DND-41 (cell line): Measurements from ENCODE around the gene IGLL5.
A peak's percentile ranks its signal among the peaks of the same experiment; 100 is the strongest.
"Not testable (repeated sequence)": the region's sequence is repeated elsewhere in the genome, so short reads cannot be mapped to it uniquely, and the experiment has no call there.

Experiments used
- ATAC-seq: fragments of 200-7000 bp; cut with Tn5 transposase; 3 replicates; pipeline ENCODE4 v1.9.1; 2021; ENCODE audit warnings: low read depth; ENCODE audit not compliant: insufficient read depth
- DNase-seq: peaks from one replicate; pipeline ENCODE4 v3.0.0-alpha.2; 2020
- H2AFZ ChIP-seq: 2 replicates; pipeline ENCODE4 v1.6.0; 2012; ENCODE audit warnings: low read depth, low read length
- H3K27ac ChIP-seq: 2 replicates; pipeline ENCODE4 v1.5.1; 2012; ENCODE audit warnings: low read length, inconsistent platforms
- H3K27me3 ChIP-seq: fragments of 200-600 bp; sonication (generic); 2 replicates; pipeline ENCODE4 v1.6.0; 2012; ENCODE audit warnings: low read length, mild to moderate bottlenecking, inconsistent platforms; ENCODE audit not compliant: insufficient read depth, poor library complexity
- H3K36me3 ChIP-seq: 2 replicates; pipeline ENCODE4 v1.5.1; 2012; ENCODE audit warnings: low read length, inconsistent platforms; ENCODE audit not compliant: insufficient read depth
- H3K4me1 ChIP-seq: 2 replicates; pipeline ENCODE4 v1.5.1; 2012; ENCODE audit warnings: mild to moderate bottlenecking, low read length; ENCODE audit not compliant: insufficient read depth
- H3K4me2 ChIP-seq: 2 replicates; pipeline ENCODE4 v1.6.0; 2012; ENCODE audit warnings: mild to moderate bottlenecking, moderate library complexity, low read length, inconsistent platforms; ENCODE audit not compliant: insufficient read depth
- H3K4me3 ChIP-seq, 2 experiments: fragments of 200-600 bp in 1 of 2; shearing (Covaris generic) in 1 of 2; 2 replicates each; pipeline ENCODE4 v1.5.1; 2012 to 2016; ENCODE audit warnings: inconsistent platforms in 2 of 2, low read length in 2 of 2, mild to moderate bottlenecking in 2 of 2, low read depth in 1 of 2, moderate library complexity in 1 of 2
- H3K79me2 ChIP-seq: 2 replicates; pipeline ENCODE4 v1.6.0; 2012; ENCODE audit warnings: low read length, inconsistent platforms; ENCODE audit not compliant: insufficient read depth
- H3K9ac ChIP-seq: 2 replicates; pipeline ENCODE4 v1.6.0; 2012; ENCODE audit warnings: low read depth, mild to moderate bottlenecking, inconsistent platforms, low read length, moderate library complexity
- H3K9me3 ChIP-seq: 2 replicates; pipeline ENCODE4 v1.5.1; 2012; ENCODE audit warnings: low read length, moderate library complexity, mild to moderate bottlenecking, inconsistent platforms; ENCODE audit not compliant: insufficient read depth, severe bottlenecking
- H4K20me1 ChIP-seq: 2 replicates; pipeline ENCODE4 v1.6.0; 2012; ENCODE audit warnings: low read length; ENCODE audit not compliant: insufficient read depth
- EZH2 ChIP-seq: IDR thresholded peaks from 3 replicates; pipeline ENCODE4 v1.6.1; 2012; ENCODE audit warnings: borderline replicate concordance, low read depth, mild to moderate bottlenecking, moderate library complexity, low read length, inconsistent platforms; ENCODE audit not compliant: severe bottlenecking
- TF ChIP-seq, protein P1 (sequence below): IDR thresholded peaks from 2 replicates; pipeline ENCODE4 v1.5.1; 2012; ENCODE audit warnings: borderline replicate concordance, low read length, moderate library complexity, mild to moderate bottlenecking; ENCODE audit not compliant: poor library complexity, severe bottlenecking; ENCODE audit errors: extremely low read depth

Gene IGLL5

GRCh38 chr22:22895776-22896445, 8.3 kb downstream of the IGLL5 start:
- no peak overlapping the region for H3K4me2 ChIP-seq
- DNase-seq (peak; percentile 3), ATAC-seq (no peak)
- H3K27ac ChIP-seq, result peak overlapping the region; percentile 87; the same call in 1 of the 2 replicates
- H3K9me3 ChIP-seq, result no peaks in the 10 kb centered on the region
- TF ChIP-seq EZH2, result no peak
- TF ChIP-seq, protein P1, sequence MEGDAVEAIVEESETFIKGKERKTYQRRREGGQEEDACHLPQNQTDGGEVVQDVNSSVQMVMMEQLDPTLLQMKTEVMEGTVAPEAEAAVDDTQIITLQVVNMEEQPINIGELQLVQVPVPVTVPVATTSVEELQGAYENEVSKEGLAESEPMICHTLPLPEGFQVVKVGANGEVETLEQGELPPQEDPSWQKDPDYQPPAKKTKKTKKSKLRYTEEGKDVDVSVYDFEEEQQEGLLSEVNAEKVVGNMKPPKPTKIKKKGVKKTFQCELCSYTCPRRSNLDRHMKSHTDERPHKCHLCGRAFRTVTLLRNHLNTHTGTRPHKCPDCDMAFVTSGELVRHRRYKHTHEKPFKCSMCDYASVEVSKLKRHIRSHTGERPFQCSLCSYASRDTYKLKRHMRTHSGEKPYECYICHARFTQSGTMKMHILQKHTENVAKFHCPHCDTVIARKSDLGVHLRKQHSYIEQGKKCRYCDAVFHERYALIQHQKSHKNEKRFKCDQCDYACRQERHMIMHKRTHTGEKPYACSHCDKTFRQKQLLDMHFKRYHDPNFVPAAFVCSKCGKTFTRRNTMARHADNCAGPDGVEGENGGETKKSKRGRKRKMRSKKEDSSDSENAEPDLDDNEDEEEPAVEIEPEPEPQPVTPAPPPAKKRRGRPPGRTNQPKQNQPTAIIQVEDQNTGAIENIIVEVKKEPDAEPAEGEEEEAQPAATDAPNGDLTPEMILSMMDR, result no peak
- no peak overlapping the region for H3K4me3 ChIP-seq
- H3K4me1 ChIP-seq, result peaks cover 35% of the 10 kb centered on the region
- H3K27me3 ChIP-seq, result no peaks in the 10 kb centered on the region
- H2AFZ ChIP-seq, result no peak overlapping the region
- H3K9ac ChIP-seq, result no peak overlapping the region
- no peaks in the 10 kb centered on the region for H4K20me1 ChIP-seq
- H3K79me2 ChIP-seq, result no peaks in the 10 kb centered on the region
- H3K36me3 ChIP-seq, result no peaks in the 10 kb centered on the region

GRCh38 chr22:22896601-22897000, 9.0 kb downstream of the IGLL5 start:
- ATAC-seq (no peak), DNase-seq (peak; percentile 5)
- Histone ChIP-seq H3K4me1 (peaks cover 35% of the 10 kb centered on the region), H3K4me3 (no peak overlapping the region), H2AFZ (no peak overlapping the region), H3K4me2 (no peak overlapping the region), H3K79me2 (no peaks in the 10 kb centered on the region), H3K27me3 (no peaks in the 10 kb centered on the region), H3K9me3 (no peaks in the 10 kb centered on the region), H3K27ac (no peak overlapping the region), H3K9ac (no peak overlapping the region), H3K36me3 (no peaks in the 10 kb centered on the region), H4K20me1 (no peaks in the 10 kb centered on the region)
- TF ChIP-seq EZH2, result no peak
- TF ChIP-seq, protein P1, result no peak

- ATAC-seq, result no peak
- Histone ChIP-seq H3K79me2 (no peaks in the 10 kb centered on the region), H3K27ac (0 out of 2 replicates have a peak overlapping the region, but pooled peaks have one; percentile 7), H3K4me2 (no peak overlapping the region), H4K20me1 (no peaks in the 10 kb centered on the region), H3K36me3 (no peaks in the 10 kb centered on the region), H3K27me3 (no peaks in the 10 kb centered on the region), H3K9ac (no peak overlapping the region), H2AFZ (no peak overlapping the region), H3K4me1 (peaks cover 35% of the 10 kb centered on the region), H3K4me3 (no peak overlapping the region), H3K9me3 (no peaks in the 10 kb centered on the region)
- TF ChIP-seq, protein P1, result no peak
- no peak for TF ChIP-seq EZH2
- no peak for DNase-seq
These were observed 9.5 kb downstream of the IGLL5 start for GRCh38 chr22:22897091-22897490.

DNA sequence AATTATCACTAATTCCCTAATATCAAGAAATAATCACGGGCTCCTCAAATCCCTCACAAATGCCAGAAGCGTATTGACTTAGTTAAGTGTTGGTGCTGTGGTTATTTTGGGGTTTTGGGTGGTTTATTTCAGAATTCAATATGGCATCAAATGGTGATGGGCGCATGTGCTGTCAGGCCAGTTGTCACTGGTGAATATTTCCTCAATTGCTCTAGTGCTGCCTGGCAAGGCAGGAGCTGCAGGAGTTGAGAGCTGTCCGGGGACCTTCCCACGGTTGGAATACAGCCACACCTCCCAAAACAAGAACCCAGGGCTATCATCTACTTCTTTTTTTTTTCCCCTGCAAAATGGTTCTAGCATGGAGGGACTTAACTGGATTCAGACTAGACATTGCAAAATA, 10.3 kb downstream of the IGLL5 start:
- Histone ChIP-seq H3K36me3 (no peaks in the 10 kb centered on the region), H3K27me3 (no peaks in the 10 kb centered on the region), H4K20me1 (no peaks in the 10 kb centered on the region), H3K4me2 (no peak overlapping the region), H3K79me2 (no peaks in the 10 kb centered on the region), H3K9me3 (no peaks in the 10 kb centered on the region), H3K4me1 (peaks cover 33% of the 10 kb centered on the region), H3K27ac (no peak overlapping the region), H3K9ac (no peak overlapping the region), H3K4me3 (no peak overlapping the region), H2AFZ (no peak overlapping the region)
- DNase-seq, result no peak
- no peak for TF ChIP-seq EZH2
- TF ChIP-seq, protein P1, result no peak
- ATAC-seq, result no peak

DNA sequence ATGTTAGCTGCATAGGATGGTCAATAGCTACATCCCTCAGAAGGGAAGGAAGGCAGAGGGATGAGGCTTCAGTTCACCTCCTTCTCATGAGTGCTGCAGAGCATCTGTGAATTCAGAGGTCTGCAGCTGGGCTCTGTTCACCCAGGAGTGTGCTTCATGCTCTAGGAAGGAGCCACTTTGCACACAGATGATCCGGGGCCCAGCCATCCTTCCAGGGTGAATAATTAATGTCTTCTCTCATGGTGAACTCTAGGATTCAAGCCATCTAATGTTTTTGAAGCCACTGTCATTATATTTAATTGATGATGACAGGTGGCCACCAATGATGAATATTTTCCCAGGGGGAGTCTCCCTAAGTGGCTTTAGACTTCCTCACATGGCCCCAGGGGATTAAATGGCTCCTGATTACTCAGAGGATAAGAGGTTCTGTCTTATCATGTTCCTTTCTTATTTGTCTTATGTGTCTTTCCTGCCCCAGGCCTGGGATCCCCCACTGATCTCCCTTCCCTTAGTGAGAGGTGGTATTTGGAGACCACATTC, 10.9 kb downstream of the IGLL5 start:
- not testable (repeated sequence) for H3K36me3 ChIP-seq, H4K20me1 ChIP-seq, DNase-seq, H3K9ac ChIP-seq, H3K79me2 ChIP-seq, H3K4me3 ChIP-seq, H3K9me3 ChIP-seq, H2AFZ ChIP-seq, H3K27ac ChIP-seq, H3K4me2 ChIP-seq, H3K27me3 ChIP-seq, ATAC-seq
- peaks cover 33% of the 10 kb centered on the region for H3K4me1 ChIP-seq
